T-helper 2 cell (primary cell): ENCODE results near the gene CAPN2.

Experiments used
- DNase-seq, 5 experiments: peaks; one replicate each; pipeline versions ENCODE4 v3.0.0 to v3.0.0-alpha.2; 2012 to 2022

Gene CAPN2

DNA sequence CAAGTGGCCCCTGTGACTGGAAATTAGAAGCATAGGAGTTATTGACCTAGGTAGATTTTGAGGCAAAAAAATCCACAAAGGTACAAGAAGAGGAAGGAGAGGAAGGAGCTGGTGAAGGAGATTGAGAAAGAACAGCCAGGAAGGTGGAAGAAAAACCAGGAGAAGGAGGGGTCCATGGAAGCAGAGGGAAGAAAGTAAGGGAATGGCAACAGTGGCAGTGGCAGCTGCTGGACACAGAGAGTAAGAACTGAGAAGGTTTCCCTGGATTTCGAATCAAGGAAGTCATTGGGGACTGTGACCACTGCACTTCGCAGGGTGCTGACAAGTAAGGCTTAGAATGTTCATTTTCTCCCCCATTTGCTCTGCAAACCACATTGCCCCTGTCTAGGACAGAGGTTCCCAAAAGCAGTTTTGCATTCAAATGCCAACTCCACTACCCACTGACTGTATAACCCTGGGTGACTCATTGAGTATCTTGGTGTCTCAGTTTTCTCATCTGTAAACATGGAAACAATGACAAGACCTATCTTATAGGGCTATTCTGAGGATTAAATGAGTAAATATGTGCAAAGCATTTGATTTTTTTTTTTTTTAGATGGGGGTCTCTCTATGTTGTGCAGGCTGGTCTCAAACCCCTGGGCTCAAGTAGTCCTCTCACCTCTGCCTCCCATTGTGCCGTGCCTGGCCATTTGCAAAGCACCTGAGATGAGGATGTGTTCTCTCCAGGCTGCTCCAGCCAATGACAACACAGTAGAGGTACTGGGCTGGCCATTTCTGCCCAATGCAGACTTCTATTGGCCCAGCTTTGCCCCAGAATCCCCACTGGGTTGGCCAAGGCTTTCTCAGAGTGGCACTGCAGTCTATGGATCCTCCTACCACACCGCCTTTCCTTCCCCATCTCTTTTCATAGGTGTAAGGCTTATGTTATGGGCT is 9.3 kb upstream of the CAPN2 start:
- no peak for DNase-seq

- no peak for DNase-seq
Observed at GRCh38 chr1:223703668-223704013, 8.7 kb upstream of the CAPN2 start.

- no peak for DNase-seq
Observed at GRCh38 chr1:223704921-223705878, 7.1 kb upstream of the CAPN2 start.

GRCh38 chr1:223706077-223706973 is 6.0 kb upstream of the CAPN2 start:
- DNase-seq: no peak

DNA sequence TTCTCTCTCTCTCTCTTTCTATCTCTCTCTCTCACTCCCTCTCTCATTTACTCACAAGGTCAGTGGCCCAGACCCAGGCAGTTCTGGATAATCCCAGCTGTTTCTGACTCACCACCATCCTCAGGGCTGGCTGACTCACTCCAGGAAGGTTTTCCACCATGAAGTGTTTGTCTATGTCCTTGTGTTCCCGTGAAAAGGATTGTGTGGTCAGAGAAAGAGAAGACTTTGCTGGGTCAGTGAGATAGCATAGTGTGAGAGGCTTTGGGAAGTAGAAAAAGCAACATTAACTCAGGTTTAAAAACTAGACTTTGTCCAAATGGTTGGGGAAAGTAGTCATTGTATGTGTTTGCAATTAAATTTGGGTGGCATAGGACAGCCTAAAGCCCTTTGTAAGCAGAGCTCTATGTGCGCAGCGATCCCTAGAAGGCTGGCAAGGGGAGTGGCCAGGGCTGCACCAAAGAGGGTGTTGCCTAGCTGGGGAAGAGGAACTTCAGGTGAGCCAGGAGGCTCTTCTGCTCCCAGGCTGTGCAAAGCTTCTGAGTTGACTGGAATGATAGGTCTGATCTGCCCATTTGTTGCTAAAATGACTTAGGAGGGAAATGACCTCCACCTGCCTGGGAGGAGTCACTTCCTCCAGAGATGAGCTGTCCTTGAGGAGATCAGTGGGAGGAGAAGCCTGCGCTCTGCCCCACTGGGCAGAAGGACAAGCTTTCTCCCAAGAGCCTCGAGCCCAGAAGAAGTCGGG is 4.9 kb upstream of the CAPN2 start:
- DNase-seq: no peak

GRCh38 chr1:223708001-223708359 is 4.4 kb upstream of the CAPN2 start:
- DNase-seq: no peak

- DNase-seq: no peak
Observed at GRCh38 chr1:223708651-223709268, 3.6 kb upstream of the CAPN2 start.

DNA sequence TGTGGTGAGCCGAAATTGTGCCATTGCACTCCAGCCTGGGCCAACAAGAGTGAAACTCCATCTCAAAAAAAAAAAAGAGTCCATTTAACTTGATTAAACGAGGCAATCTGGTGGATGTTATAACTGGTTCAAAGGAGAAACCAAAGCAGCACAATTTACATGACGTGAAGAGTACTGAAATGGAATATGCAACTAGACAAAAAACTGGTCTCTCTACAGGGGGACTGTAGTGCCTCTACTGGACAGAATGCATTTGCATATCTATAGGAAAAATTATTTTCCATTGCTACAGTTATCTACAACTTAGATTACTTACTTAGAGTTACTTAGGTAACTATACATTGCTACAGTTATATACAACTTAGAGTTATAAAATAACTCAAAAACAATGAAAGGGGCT is 2.7 kb upstream of the CAPN2 start:
- no peak for DNase-seq

- no peak for DNase-seq
Observed at GRCh38 chr1:223710179-223711133, 1.9 kb upstream of the CAPN2 start.

DNA sequence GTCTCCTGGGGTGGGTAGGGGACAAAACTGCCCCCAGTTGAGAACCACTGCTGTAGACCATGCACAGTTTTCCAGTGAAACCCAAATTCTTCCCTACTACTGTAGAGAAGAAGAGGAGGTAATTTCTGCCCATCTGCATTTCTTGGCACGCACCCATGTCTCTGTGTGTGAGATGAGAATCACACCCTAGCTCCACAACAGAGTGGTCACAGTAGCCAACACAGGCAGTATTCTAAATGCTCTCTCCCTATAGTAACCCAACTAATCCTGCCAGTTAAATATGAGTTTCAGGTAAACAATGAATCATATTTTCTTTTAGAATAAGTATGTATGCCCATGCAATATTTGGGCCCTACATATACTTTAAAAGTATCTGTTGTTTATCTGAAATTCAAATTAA is 1.2 kb upstream of the CAPN2 start:
- DNase-seq: no peak

DNA sequence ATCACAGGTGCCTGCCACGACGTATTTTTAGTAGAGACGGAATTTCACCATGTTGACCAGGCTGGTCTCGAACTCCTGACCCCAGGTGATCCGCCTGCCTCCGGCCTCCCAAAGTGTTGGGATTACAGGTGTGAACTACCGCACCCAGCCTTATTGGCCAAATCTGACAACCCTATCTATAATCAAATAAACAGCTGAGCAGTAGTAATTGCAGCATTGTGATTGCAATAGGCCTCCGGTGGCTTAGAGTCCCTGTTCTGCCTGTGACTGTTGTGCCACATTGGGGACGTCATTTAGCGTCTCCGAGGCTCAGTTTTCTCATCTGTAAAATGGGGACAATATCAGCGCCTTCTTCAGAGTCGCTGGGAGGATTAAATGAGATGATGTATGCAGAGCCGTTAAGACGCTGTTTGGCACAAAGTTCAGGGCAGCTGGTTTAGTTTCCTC is 569 bp upstream of the CAPN2 start:
- DNase-seq: peak in 1 of 5 experiments; percentile 58

DNA sequence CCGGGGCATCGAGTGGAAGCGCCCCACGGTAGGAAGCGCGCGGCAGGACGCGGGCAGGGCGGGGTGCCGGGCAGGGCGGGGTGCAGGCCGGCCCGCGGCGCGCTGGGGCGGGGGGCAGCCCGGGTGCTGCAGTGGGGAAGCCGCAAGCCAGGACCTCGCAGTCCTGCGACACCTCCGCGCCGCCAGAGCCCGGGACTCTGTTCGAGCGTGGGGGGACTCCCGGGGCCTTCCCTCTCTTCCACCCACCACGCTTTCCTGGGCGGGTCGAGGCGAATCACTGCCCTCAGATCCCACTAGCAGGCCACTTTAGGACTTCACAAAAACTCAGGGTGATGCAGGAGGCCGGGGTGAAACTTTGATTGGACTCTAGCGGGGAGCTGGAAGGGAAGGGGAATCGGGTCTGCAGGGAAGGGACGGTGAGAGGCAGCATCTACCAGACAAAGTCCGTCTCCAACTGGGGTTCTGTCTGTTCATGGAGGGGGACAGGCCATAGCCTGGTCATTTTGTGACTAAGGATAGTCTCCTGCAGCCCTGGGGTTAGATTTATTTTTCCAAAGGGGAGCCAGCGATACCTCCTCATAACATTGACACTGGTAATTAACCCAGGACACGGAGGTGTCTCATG is 623 bp downstream of the CAPN2 start:
- DNase-seq: peak in 4 of 5 experiments; percentile 23 to 58 (median 42)

GRCh38 chr1:223713546-223714420 is 1.4 kb downstream of the CAPN2 start:
- peak in 1 of 5 experiments; percentile 43 for DNase-seq

GRCh38 chr1:223714421-223714724 is 2.0 kb downstream of the CAPN2 start:
- DNase-seq: no peak

DNA sequence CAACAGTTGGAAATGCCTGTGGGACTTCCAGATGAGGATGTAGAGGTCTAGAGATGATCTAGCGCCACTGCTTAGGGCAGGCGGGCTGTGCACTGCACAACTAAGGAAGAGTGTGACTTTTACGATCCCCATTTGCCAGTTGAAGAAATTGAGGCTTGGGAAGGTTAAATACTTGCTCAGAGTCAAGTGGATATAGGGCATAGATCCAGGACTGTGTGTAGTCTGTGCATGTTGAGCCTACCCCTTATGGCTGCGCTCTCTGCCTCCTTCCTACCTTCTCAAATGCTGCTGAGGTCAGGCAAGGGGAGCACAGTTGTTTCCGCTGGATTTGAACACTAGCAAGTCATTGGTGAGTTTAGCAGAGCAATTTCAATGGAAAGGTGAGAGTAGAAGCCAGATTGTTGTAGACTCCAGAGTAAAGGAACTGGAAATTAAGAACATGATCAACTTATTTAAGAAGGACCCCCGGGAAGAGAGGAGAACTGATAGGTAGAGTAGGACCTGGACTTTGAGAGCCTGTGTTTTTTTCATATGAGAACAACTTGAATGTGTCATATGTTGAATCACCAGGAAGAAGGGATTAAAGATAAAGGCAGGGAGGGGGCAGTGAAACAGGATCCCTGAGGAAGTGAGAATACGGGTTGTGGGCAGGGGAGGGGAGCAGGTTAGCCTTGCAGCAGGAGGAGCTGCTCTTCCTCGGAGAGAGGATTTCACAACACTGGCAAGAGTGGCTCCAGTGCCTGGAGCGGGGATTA is 2.7 kb downstream of the CAPN2 start:
- no peak for DNase-seq

- peak in 1 of 5 experiments; percentile 38 for DNase-seq
Observed at GRCh38 chr1:223715604-223716172, 3.3 kb downstream of the CAPN2 start.

- DNase-seq: peak in 4 of 5 experiments; percentile 5 to 93 (median 56)
Observed at GRCh38 chr1:223716302-223716862, 4.0 kb downstream of the CAPN2 start.
